IPS-11a (cell line): Measurements from ENCODE around the gene SIM2.

Experiments
- H3K4me3 ChIP-seq: one replicate; pipeline ENCODE4 v1.5.1; 2013; ENCODE audit warnings: low read depth, low read length, control low read depth

Gene SIM2

GRCh38 chr21:36732761-36733160 lies 33.8 kb downstream of the SIM2 start:
- no peak overlapping the region for H3K4me3 ChIP-seq

GRCh38 chr21:36733857-36734256 lies 34.9 kb downstream of the SIM2 start:
- H3K4me3 ChIP-seq, result no peak overlapping the region

DNA sequence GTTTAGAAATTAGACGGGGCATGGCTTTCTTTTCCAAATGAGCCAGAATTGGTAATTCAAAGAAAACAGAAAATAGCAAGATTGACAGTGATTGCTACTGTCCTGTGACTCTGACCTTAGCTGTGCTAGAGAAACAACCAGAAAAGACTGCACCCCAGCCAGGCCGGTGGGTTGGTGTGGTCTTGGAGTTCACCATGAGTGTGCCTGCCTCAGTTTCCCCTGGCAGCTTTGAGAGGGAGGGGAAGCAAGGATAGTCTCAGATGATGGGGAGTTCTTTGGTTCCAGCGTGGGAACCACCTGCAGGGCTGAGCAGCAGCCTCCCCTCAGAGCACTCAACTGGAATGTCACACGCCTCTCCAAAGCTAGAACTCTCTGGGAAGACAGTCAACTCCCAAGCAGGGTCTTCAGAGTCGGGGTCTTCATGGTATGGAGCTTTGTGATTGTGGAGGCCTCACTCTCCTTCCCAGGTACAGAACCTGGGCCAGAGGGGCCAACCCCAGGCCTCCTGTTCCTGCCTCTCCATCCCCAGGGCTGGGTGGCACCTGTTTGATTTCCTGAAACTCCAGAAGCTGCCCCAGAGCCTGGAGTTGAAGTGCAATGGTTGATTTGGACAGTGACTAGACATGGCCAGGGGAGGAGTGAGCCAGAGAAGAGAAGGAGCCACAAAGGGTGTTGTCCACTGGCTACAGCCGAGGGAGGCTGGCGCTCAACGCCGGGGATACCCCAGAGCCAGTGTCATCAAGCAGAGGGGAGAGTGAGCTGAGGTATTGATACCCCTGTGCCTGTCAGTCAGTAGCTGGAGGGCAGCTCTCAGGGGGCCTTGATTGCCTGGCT lies 35.7 kb downstream of the SIM2 start:
- no peak overlapping the region for H3K4me3 ChIP-seq

DNA sequence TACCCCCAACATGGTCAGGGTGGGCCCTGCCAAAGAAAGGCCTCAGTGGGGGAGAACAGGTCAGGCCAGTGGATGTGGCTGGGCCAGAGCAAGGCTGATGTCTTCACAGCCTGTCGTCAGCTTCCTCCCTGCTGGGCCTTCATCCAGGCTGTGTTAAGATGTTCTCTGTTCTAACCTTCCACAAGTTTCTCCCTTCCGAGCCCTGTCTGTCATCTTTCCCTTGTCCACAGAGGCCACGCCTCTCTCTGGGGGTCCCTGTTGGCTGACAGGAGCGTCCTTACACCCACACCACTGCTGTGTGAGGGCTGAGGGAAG lies 36.2 kb downstream of the SIM2 start:
- no peak overlapping the region for H3K4me3 ChIP-seq

- H3K4me3 ChIP-seq, result no peak overlapping the region
Observed at GRCh38 chr21:36735724-36736320, 36.9 kb downstream of the SIM2 start.

- H3K4me3 ChIP-seq, result no peak overlapping the region
Observed at GRCh38 chr21:36738489-36739126, 39.7 kb downstream of the SIM2 start.

DNA sequence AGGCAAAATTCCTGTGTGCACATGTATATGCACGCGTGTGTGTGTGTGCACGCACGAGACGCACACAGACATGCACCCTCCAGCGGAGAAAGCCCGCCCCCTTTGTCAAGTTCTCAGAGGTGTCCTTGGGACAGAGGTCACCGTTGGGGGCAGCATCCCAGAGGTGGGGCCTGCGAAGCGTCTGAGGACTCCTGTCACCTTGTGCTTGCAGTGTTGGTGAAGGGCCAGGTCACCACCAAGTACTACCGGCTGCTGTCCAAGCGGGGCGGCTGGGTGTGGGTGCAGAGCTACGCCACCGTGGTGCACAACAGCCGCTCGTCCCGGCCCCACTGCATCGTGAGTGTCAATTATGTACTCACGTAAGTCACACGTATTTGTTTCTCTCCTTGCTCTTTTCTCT lies 42.6 kb downstream of the SIM2 start:
- no peak overlapping the region for H3K4me3 ChIP-seq

GRCh38 chr21:36743008-36743407 lies 44.1 kb downstream of the SIM2 start:
- no peak overlapping the region for H3K4me3 ChIP-seq

DNA sequence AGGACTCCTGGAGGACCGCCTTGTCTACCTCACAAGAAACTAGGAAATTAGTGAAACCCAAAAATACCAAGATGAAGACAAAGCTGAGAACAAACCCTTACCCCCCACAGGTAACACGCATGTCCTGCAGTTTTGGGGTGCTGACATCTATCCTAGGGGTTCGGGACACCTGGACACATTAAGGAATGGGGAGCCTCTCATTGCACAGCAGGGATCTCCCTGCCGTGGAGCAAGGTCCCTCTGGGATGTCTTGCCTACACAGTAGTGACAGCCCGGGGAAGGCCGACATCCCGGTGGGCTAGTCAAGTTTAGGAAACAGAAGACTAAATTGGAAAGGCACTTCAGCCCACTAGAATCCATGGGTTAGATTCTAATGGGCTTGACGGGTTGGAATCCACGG lies 44.5 kb downstream of the SIM2 start:
- no peak overlapping the region for H3K4me3 ChIP-seq

GRCh38 chr21:36744190-36744559 lies 45.3 kb downstream of the SIM2 start:
- no peak overlapping the region for H3K4me3 ChIP-seq

GRCh38 chr21:36744560-36745231 lies 45.8 kb downstream of the SIM2 start:
- H3K4me3 ChIP-seq, result no peak overlapping the region

DNA sequence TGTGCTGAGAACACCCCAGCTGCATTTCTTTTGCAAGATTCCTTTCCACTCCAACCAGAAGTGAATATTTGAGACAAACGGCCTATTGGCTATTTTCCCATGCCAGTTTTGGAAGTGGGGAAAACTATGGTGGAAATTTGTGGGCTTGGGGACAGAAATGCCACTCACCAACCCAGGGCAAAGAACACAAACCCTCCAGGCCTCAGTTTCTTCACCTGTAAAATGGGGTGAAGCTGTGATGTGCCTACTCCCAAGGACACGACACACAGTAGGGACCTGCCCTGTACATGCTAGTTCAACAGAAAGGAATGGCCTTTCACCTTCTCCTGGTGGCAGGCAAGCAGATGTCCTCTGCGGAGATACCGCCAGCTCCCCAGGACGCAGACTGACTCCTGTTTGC lies 46.5 kb downstream of the SIM2 start:
- no peak overlapping the region for H3K4me3 ChIP-seq

GRCh38 chr21:36747041-36747814 lies 48.3 kb downstream of the SIM2 start:
- H3K4me3 ChIP-seq, result peak overlapping the region; percentile 5

DNA sequence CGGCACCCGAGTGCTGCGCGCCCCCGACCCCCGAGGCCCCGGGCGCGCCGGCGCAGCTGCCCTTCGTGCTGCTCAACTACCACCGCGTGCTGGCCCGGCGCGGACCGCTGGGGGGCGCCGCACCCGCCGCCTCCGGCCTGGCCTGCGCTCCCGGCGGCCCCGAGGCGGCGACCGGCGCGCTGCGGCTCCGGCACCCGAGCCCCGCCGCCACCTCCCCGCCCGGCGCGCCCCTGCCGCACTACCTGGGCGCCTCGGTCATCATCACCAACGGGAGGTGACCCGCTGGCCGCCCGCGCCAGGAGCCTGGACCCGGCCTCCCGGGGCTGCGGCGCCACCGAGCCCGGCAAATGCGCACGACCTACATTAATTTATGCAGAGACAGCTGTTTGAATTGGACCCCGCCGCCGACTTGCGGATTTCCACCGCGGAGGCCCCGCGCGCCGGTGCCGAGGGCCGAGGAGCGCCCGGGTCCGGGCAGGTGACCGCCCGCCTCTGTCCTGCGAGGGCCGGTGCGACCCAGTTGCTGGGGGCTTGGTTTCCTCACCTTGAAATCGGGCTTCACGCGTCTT lies 49.0 kb downstream of the SIM2 start:
- H3K4me3 ChIP-seq, result peak overlapping the region; percentile 43

DNA sequence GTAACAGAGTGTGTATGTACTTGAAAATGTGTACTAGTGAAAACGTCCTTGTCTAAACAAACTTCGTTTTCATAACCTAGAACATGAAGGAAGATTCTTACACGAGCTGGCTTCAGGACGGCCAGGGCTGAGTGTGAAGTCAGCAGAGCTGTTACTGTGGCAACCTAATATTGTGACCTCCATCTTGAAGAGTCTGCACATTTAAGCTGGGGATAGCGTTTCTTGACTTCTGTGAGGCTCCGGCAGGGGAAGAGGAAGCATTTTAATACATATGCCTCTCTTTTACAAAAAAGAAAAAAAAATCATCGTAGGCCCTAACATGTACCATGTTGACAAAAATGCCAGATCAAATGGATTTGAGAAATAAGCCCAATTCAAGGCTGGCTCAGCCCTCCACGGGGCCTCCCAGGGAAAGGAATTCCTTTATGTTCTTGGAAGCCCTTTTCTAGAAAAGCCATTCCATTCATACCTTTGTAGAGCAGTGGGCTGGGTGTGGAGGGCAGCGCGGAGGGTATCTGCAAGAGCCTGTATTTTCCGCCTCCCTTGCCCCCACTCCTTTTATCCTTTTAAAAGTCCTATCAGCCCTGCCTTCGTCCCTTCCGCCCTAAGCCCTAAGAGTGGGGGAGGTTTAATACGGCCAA lies 51.1 kb downstream of the SIM2 start:
- no peak overlapping the region for H3K4me3 ChIP-seq

DNA sequence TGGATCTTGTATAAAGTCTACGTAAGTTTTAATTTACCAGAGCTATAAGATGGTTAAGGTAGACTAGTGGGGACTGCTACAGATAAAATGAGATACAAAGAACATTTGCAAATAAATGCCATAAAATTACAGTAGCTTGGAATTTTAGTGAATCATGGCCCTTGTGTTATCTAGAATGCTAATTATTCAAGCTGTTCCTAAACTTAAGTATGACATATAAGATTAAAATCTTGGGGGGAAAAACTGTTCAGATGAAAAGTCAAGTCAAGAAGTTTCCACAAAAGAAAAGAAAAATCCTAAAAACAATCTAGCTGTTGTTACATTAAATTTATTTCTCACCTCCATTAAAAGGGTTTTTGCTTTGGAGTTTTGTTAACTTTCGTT lies 51.7 kb downstream of the SIM2 start:
- H3K4me3 ChIP-seq, result no peak overlapping the region

DNA sequence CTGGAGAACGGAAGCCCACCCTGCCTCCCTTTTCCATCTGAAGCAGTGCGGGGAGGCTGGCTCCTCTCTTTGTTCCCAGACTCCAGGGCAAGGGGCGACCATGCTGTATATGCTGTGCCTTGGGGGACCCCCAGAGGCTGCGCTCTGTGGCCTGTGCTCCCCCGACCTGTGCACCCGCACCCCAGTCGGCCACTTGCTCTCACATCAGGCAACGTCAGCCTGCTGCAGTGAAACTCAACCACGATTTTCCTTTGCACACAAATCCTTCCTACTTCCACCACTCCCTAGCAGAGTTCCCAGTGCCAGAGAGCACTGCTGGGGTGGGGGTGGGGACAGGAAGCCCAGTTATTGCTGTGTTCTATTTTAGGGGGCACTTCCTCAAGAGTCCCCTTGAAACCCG lies 52.5 kb downstream of the SIM2 start:
- H3K4me3 ChIP-seq, result no peak overlapping the region

- no peak overlapping the region for H3K4me3 ChIP-seq
Observed at GRCh38 chr21:36753556-36753955, 54.6 kb downstream of the SIM2 start.

- no peak overlapping the region for H3K4me3 ChIP-seq
Observed at GRCh38 chr21:36754241-36754898, 55.5 kb downstream of the SIM2 start.

GRCh38 chr21:36756527-36756926 lies 57.6 kb downstream of the SIM2 start:
- no peak overlapping the region for H3K4me3 ChIP-seq
